ENCODE results near the gene SBF2. TPM values are rescaled to one million over a fixed set of nuclear protein-coding genes. Genes with fewer than 3 reads are reported as not detected.
A peak's percentile ranks its signal among the peaks of the same experiment; 100 is the strongest.

SBF2 gene
- total RNA-seq, 1 experiment from 2014 or later = 33.5 TPM

- DNase-seq (ENCODE audit: low read depth) = peak; percentile 80
These were observed 519.2 kb downstream of the SBF2 start for GRCh38 chr11:9774591-9775397.

GRCh38 chr11:9774109-9774508 lies 519.9 kb downstream of the SBF2 start:
- no peak for DNase-seq (ENCODE audit: low read depth)

GRCh38 chr11:9773524-9773923 lies 520.5 kb downstream of the SBF2 start:
- DNase-seq (ENCODE audit: low read depth) = no peak

- DNase-seq (ENCODE audit: low read depth) = no peak
These were observed 521.8 kb downstream of the SBF2 start for GRCh38 chr11:9772218-9772617.

- DNase-seq (ENCODE audit: low read depth) = no peak
These were observed 522.9 kb downstream of the SBF2 start for GRCh38 chr11:9771071-9771511.

- DNase-seq (ENCODE audit: low read depth) = no peak
These were observed 524.4 kb downstream of the SBF2 start for GRCh38 chr11:9769621-9770020.

GRCh38 chr11:9765320-9766101 lies 528.5 kb downstream of the SBF2 start:
- DNase-seq (ENCODE audit: low read depth) = peak; percentile 95

GRCh38 chr11:9763301-9763700 lies 530.7 kb downstream of the SBF2 start:
- DNase-seq (ENCODE audit: low read depth) = no peak

- no peak for DNase-seq (ENCODE audit: low read depth)
These were observed 531.5 kb downstream of the SBF2 start for GRCh38 chr11:9762531-9762930.

- no peak for DNase-seq (ENCODE audit: low read depth)
These were observed 532.5 kb downstream of the SBF2 start for GRCh38 chr11:9761441-9761945.

- peak; percentile 96 for DNase-seq (ENCODE audit: low read depth)
These were observed 533.8 kb downstream of the SBF2 start for GRCh38 chr11:9760193-9760575.

GRCh38 chr11:9759519-9760192 lies 534.4 kb downstream of the SBF2 start:
- DNase-seq (ENCODE audit: low read depth) = peak; percentile 100

GRCh38 chr11:9758637-9759518 lies 535.1 kb downstream of the SBF2 start:
- peak; percentile 94 for DNase-seq (ENCODE audit: low read depth)

- DNase-seq (ENCODE audit: low read depth) = peak; percentile 78
These were observed 536.0 kb downstream of the SBF2 start for GRCh38 chr11:9757809-9758636.

- no peak for DNase-seq (ENCODE audit: low read depth)
These were observed 537.1 kb downstream of the SBF2 start for GRCh38 chr11:9756878-9757277.

GRCh38 chr11:9756461-9756860 lies 537.6 kb downstream of the SBF2 start:
- DNase-seq (ENCODE audit: low read depth) = no peak

GRCh38 chr11:9755561-9756185 lies 538.3 kb downstream of the SBF2 start:
- peak; percentile 89 for DNase-seq (ENCODE audit: low read depth)

- no peak for DNase-seq (ENCODE audit: low read depth)
These were observed 540.0 kb downstream of the SBF2 start for GRCh38 chr11:9754010-9754471.

GRCh38 chr11:9753021-9753420 lies 541.0 kb downstream of the SBF2 start:
- DNase-seq (ENCODE audit: low read depth) = peak; percentile 74

- peak; percentile 69 for DNase-seq (ENCODE audit: low read depth)
These were observed 541.9 kb downstream of the SBF2 start for GRCh38 chr11:9752091-9752490.
